ENCODE measurements around the gene ABHD2. TPM values are rescaled to one million over a fixed set of nuclear protein-coding genes. Genes with fewer than 3 reads are reported as not detected.
"Not testable (repeated sequence)": the region's sequence is repeated elsewhere in the genome, so short reads cannot be mapped to it uniquely, and the experiment has no call there.

Gene ABHD2
- total and polyA plus RNA-seq, 11 donors, result 8.6 to 243 (median 116) TPM

GRCh38 chr15:89116404-89116803, 28.1 kb downstream of the ABHD2 start:
- no peaks in the 10 kb centered on the region for H3K27me3 ChIP-seq
- intact Hi-C loops (cut with DNase I), result no loop called here
- DNase-seq (peak in 2 of 5 donors; percentile 48 to 73), ATAC-seq (peak; percentile 68 to 85 (median 78))
- H3K4me1 ChIP-seq, result peaks cover 5 to 95% (median 74%) of the 10 kb centered on the region in 12 donors
- H3K36me3 ChIP-seq, result peaks cover 0 to 74% (median 55%) of the 10 kb centered on the region in 9 donors
- no peaks in the 10 kb centered on the region for H3K9me3 ChIP-seq
- peak overlapping the region; percentile 23 to 94 (median 80) for H3K27ac ChIP-seq
- 38 to 51% (median 47%) methylated on average over 7 of the region's 7 CpGs for WGBS, 4 donors
- TF ChIP-seq POLR2A (IDR thresholded peaks at IDR 0.05) (peak in 1 of 2 donors; percentile 38), CTCF (IDR thresholded peaks at IDR 0.05) (no peak)
- peak overlapping the region in 1 of 12 donors; percentile 0 for H3K4me3 ChIP-seq

GRCh38 chr15:89117790-89118189, 29.5 kb downstream of the ABHD2 start:
- Histone ChIP-seq H3K9me3 (no peaks in the 10 kb centered on the region), H3K4me3 (no peak overlapping the region), H3K27me3 (no peaks in the 10 kb centered on the region), H3K27ac (peak overlapping the region; percentile 23 to 94 (median 80)), H3K36me3 (peaks cover 0 to 88% (median 66%) of the 10 kb centered on the region in 9 donors), H3K4me1 (peaks cover 2 to 87% (median 60%) of the 10 kb centered on the region in 12 donors)
- no peak for TF ChIP-seq CTCF (IDR thresholded peaks at IDR 0.05)
- no peak for TF ChIP-seq POLR2A (IDR thresholded peaks at IDR 0.05)
- intact Hi-C loops (cut with DNase I), result no loop called here
- peak in 2 of 4 donors; percentile 5 to 8 for ATAC-seq
- 73 to 84% (median 77%) methylated on average over 3 of the region's 3 CpGs for WGBS, 4 donors
- no peak for DNase-seq

- TF ChIP-seq CTCF (IDR thresholded peaks at IDR 0.05) (no peak), POLR2A (IDR thresholded peaks at IDR 0.05) (no peak)
- intact Hi-C loops (cut with DNase I), result no loop called here
- no peaks in the 10 kb centered on the region for H3K27me3 ChIP-seq
- H3K4me3 ChIP-seq, result no peak overlapping the region
- no peak for ATAC-seq
- H3K27ac ChIP-seq, result peak overlapping the region; percentile 27 to 94 (median 80)
- no peaks in the 10 kb centered on the region for H3K9me3 ChIP-seq
- WGBS, 4 donors, result 69 to 78% (median 76%) methylated on average over 2 of the region's 2 CpGs
- DNase-seq, result no peak
- peaks cover 0 to 90% (median 72%) of the 10 kb centered on the region in 9 donors for H3K36me3 ChIP-seq
- peaks cover 2 to 83% (median 53%) of the 10 kb centered on the region in 12 donors for H3K4me1 ChIP-seq
These were observed 30.3 kb downstream of the ABHD2 start for GRCh38 chr15:89118481-89118989.

GRCh38 chr15:89119489-89120478, 31.5 kb downstream of the ABHD2 start:
- peaks cover 2 to 84% (median 54%) of the 10 kb centered on the region in 12 donors for H3K4me1 ChIP-seq
- H3K36me3 ChIP-seq, result peaks cover 0 to 83% (median 71%) of the 10 kb centered on the region in 9 donors
- ATAC-seq (peak; percentile 16 to 37 (median 27)), DNase-seq (peak in 2 of 5 donors; percentile 37 to 40)
- intact Hi-C loops (cut with DNase I), result no loop called here
- H3K27ac ChIP-seq, result peak overlapping the region; percentile 27 to 94 (median 80)
- WGBS, 4 donors, result 54 to 65% (median 56%) methylated on average over 12 of the region's 12 CpGs
- no peak overlapping the region for H3K4me3 ChIP-seq
- no peak for TF ChIP-seq CTCF (IDR thresholded peaks at IDR 0.05)
- no peak for TF ChIP-seq POLR2A (IDR thresholded peaks at IDR 0.05)
- H3K27me3 ChIP-seq, result no peaks in the 10 kb centered on the region
- H3K9me3 ChIP-seq, result no peaks in the 10 kb centered on the region

GRCh38 chr15:89120479-89121000, 32.3 kb downstream of the ABHD2 start:
- peak overlapping the region in 9 of 12 donors; percentile 53 to 94 (median 84) for H3K27ac ChIP-seq
- H3K4me3 ChIP-seq; H3K27me3 ChIP-seq; DNase-seq; intact Hi-C loops (cut with DNase I); ATAC-seq; H3K9me3 ChIP-seq: not testable (repeated sequence)
- H3K36me3 ChIP-seq, result peaks cover 0 to 79% (median 73%) of the 10 kb centered on the region in 9 donors
- WGBS, 4 donors, result 94 to 98% (median 96%) methylated on average over 13 of the region's 13 CpGs
- peaks cover 2 to 82% (median 54%) of the 10 kb centered on the region in 12 donors for H3K4me1 ChIP-seq

Data from heart left ventricle (tissue), 16 donors.